Neuronal stem cell (in vitro differentiated cells): Measurements from ENCODE around the gene CAPZA1. TPM values are rescaled to one million over a fixed set of nuclear protein-coding genes. Genes with fewer than 3 reads are reported as not detected.
A peak's percentile ranks its signal among the peaks of the same experiment; 100 is the strongest.

Experiments
- DNase-seq: peaks from one replicate; pipeline ENCODE4 v3.0.0-alpha.2; 2013; ENCODE audit warnings: low spot score
- H2AFZ ChIP-seq: one replicate; pipeline ENCODE4 v1.6.1; 2013; ENCODE audit warnings: mild to moderate bottlenecking, low read length, inconsistent platforms
- H2AK5ac ChIP-seq: 2 replicates; pipeline ENCODE4 v1.6.1; 2013; ENCODE audit warnings: low read depth, mild to moderate bottlenecking, inconsistent platforms, low read length, moderate library complexity, mixed read lengths
- H2BK120ac ChIP-seq: 2 replicates; pipeline ENCODE4 v1.6.1; 2013; ENCODE audit warnings: low read depth, mild to moderate bottlenecking, inconsistent platforms, low read length, moderate library complexity, mixed read lengths
- H2BK12ac ChIP-seq: one replicate; pipeline ENCODE4 v1.6.1; 2013; ENCODE audit warnings: low read length, inconsistent platforms
- H2BK15ac ChIP-seq: 2 replicates; pipeline ENCODE4 v1.6.1; 2013; ENCODE audit warnings: mild to moderate bottlenecking, low read length, inconsistent platforms, mixed read lengths
- H2BK5ac ChIP-seq: one replicate; pipeline ENCODE4 v1.6.1; 2013; ENCODE audit warnings: inconsistent platforms, mild to moderate bottlenecking, low read length, moderate library complexity
- H3K14ac ChIP-seq: one replicate; pipeline ENCODE4 v1.6.1; 2013; ENCODE audit warnings: low read length, inconsistent platforms
- H3K18ac ChIP-seq: 2 replicates; pipeline ENCODE4 v1.6.1; 2013; ENCODE audit warnings: low read length, inconsistent platforms
- H3K23ac ChIP-seq: 2 replicates; pipeline ENCODE4 v1.6.1; 2013; ENCODE audit warnings: low read depth, mild to moderate bottlenecking, mixed read lengths, low read length, inconsistent platforms; ENCODE audit not compliant: poor library complexity
- H3K27ac ChIP-seq: replicated peaks from 3 replicates; pipeline ENCODE4 v1.5.1; 2013; ENCODE audit warnings: low read length, inconsistent platforms
- H3K27me3 ChIP-seq, 3 experiments: 2 replicates each; pipeline ENCODE4 v1.6.1; 2013; ENCODE audit warnings: low read length in 3 of 3, mild to moderate bottlenecking in 2 of 3, inconsistent platforms in 1 of 3, low read depth in 1 of 3, mixed read lengths in 1 of 3, moderate library complexity in 1 of 3; ENCODE audit not compliant: control insufficient read depth in 3 of 3, insufficient read depth in 3 of 3
- H3K36me3 ChIP-seq, 2 donors: replicated peaks in 1 of 2; 2 replicates each; pipeline ENCODE4 v1.6.1; 2013; ENCODE audit warnings: low read length in 2 of 2; ENCODE audit not compliant: control insufficient read depth in 2 of 2, insufficient read depth in 2 of 2
- H3K4ac ChIP-seq: 2 replicates; pipeline ENCODE4 v1.6.1; 2013; ENCODE audit warnings: inconsistent platforms, mild to moderate bottlenecking, low read length, moderate library complexity
- H3K4me1 ChIP-seq, 2 donors: 1 replicate in 1 of 2; 2 replicates in 1 of 2; pipeline ENCODE4 v1.6.1; 2013; ENCODE audit warnings: low read length in 2 of 2, low read depth in 1 of 2; ENCODE audit not compliant: control insufficient read depth in 2 of 2, insufficient read depth in 1 of 2
- H3K4me2 ChIP-seq: one replicate; pipeline ENCODE4 v1.6.1; 2013; ENCODE audit warnings: mild to moderate bottlenecking, low read length, inconsistent platforms; ENCODE audit not compliant: insufficient read depth, poor library complexity, severe bottlenecking
- H3K4me3 ChIP-seq, 2 donors: 2 replicates each; pipeline ENCODE4 v1.5.1; 2013; ENCODE audit warnings: low read length in 2 of 2, mild to moderate bottlenecking in 2 of 2, inconsistent platforms in 1 of 2, moderate library complexity in 1 of 2
- H3K79me1 ChIP-seq: one replicate; pipeline ENCODE4 v1.6.1; 2013; ENCODE audit warnings: low read depth, mild to moderate bottlenecking, inconsistent platforms, low read length, moderate library complexity
- H3K9ac ChIP-seq: one replicate; pipeline ENCODE4 v1.6.1; 2013; ENCODE audit warnings: mild to moderate bottlenecking, low read depth, low read length, inconsistent platforms; ENCODE audit not compliant: poor library complexity
- H3K9me3 ChIP-seq, 2 donors: replicated peaks in 1 of 2; 2 replicates each; pipeline versions ENCODE3 to v1.6.1; 2013; ENCODE audit warnings: low read length in 2 of 2, mild to moderate bottlenecking in 2 of 2, inconsistent platforms in 1 of 2, low read depth in 1 of 2, mixed read lengths in 1 of 2, moderate library complexity in 1 of 2; ENCODE audit not compliant: control insufficient read depth in 2 of 2, insufficient read depth in 1 of 2
- H4K8ac ChIP-seq: one replicate; pipeline ENCODE4 v1.6.1; 2013; ENCODE audit warnings: low read depth, mild to moderate bottlenecking, inconsistent platforms, low read length, moderate library complexity
- H4K91ac ChIP-seq: one replicate; pipeline ENCODE4 v1.6.1; 2013; ENCODE audit warnings: low read length, low read depth, mild to moderate bottlenecking, inconsistent platforms; ENCODE audit not compliant: poor library complexity
- WGBS, 2 donors: extraction: QIAGEN DNeasy Blood & Tissue Kit; methylation state at CpG; one replicate each; pipeline ENCODE4 v1.1.7; 2013; ENCODE audit warnings: missing lambda C conversion rate in 2 of 2, mixed read lengths in 1 of 2; ENCODE audit not compliant: insufficient read length in 2 of 2, insufficient replicate concordance in 1 of 2; ENCODE audit errors: extremely low coverage in 2 of 2; 5-methylcytosine and 5-hydroxymethylcytosine counted together
- polyA plus RNA-seq, 2 experiments: library from polyadenylated mRNA; stranded (reverse); fragments of 200-250 nt; gene quantifications; one replicate each; pipeline ENCODE4 v1.2.3, GENCODE V29; 2013

Gene CAPZA1
- 93.7 TPM for polyA plus RNA-seq (2013, experiment 1 of 2)
- 95.9 TPM for polyA plus RNA-seq (2013, experiment 2 of 2)

DNA sequence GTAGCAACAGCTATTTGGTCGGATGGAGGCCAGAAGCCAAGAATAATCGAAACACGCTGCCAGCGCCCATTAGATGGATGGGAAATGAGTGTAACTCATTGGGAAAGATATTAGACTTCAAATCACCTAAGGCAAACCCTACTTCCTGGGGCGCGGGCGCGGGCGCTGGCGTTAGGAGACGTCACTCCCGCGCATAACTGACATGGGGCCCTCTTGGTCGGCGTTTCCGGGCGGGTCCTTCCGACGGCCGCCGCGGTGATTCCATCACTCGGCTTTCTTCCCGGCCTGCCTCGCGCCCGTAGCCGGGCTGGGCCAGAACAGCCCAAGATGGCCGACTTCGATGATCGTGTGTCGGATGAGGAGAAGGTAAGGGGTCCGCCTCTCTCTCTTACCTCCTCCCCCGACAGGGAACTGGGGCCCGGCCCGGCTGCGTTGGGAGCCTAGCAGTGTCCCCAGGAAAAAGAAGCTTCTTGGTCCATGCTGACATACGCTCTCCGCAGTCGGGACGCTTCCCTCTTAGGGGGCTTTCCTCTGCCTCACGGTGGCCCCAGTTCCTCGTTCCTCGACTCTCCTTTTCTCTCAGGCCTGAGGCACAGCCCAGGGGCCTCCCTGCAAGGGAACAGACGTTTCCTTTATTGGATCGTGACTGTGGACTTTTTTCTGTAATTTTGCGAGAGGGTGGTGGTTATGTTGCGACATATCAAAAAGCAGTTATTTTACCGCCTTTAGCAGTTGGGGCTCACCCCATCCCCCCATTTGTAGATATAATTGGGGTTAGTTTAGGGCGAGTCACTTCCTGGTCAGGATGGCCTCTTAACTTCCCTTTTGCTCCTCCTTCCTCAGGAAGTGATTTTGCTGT is at the start of gene CAPZA1:
Gene CAPZA1, plus strand, starts transcription at position 315 of the 859 bp plus-strand sequence. Its CDS starts 13 bp downstream, at position 328.
- peak within 1 kb of the TSS; percentile 99 for H3K9ac ChIP-seq
- peak within 1 kb of the TSS; percentile 87 for H3K4me2 ChIP-seq
- peak within 1 kb of the TSS; percentile 74 for H2AK5ac ChIP-seq
- H4K91ac ChIP-seq: peak within 1 kb of the TSS; percentile 34
- H3K36me3 ChIP-seq: peaks cover 1 to 21% of the 10 kb centered on the region in 2 donors
- H3K14ac ChIP-seq: peak within 1 kb of the TSS; percentile 91
- peak within 1 kb of the TSS; percentile 91 for H2AFZ ChIP-seq
- H2BK12ac ChIP-seq: no peak within 1 kb of the TSS
- H3K9me3 ChIP-seq: no peaks in the 10 kb centered on the region
- H3K79me1 ChIP-seq: peaks cover 3% of the 10 kb centered on the region
- peak within 1 kb of the TSS; percentile 99 for H3K23ac ChIP-seq
- H3K4ac ChIP-seq: peak within 1 kb of the TSS; percentile 96
- peak within 1 kb of the TSS; percentile 42 for H2BK120ac ChIP-seq
- H3K27me3 ChIP-seq: no peaks in the 10 kb centered on the region
- H3K18ac ChIP-seq: peak within 1 kb of the TSS; percentile 100
- H3K4me1 ChIP-seq: peaks cover 2% of the 10 kb centered on the region in 2 donors
- peak within 1 kb of the TSS; percentile 95 for H2BK5ac ChIP-seq
- peak within 1 kb of the TSS; percentile 83 for H4K8ac ChIP-seq
- peak within 1 kb of the TSS; percentile 72 for H3K27ac ChIP-seq
- WGBS, 2 donors: no CpG with 5 or more reads among the region's 50 CpGs
- H3K4me3 ChIP-seq: peak within 1 kb of the TSS; percentile 82 to 95
- peak within 1 kb of the TSS; percentile 77 for H2BK15ac ChIP-seq
- peak; percentile 79 for DNase-seq

DNA sequence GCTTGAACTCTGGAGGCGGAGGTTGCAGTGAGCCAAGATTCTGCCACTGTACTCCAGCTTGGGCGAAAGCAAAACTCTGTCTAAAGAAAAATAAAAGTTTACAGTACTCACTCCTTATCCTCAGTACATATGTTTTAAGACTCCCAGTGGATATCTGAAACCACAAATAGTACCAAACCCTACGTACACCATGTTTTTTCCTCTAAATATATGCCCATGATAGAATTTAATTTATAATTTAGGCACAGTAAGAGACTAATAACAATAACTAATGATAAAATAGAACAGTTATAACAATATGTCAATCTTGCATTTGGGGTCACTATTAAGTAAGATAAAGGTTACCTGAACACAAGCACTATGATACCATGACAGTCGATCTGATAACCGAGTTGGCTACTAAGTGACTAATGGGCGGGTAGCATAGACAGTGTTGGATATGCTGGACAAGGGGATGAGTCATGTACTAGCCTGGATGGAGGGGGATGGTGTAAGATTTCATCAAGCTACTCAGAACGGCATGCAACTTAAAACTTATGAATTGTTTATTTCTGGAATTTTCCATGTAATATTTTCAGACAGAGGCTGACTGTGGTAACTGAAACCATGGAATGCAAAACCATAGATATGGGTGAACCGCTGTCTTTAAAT is 44.4 kb upstream of the CAPZA1 start:
- no peak for DNase-seq
- no peak overlapping the region for H2AFZ ChIP-seq
- peaks cover 0 to 6% of the 10 kb centered on the region in 2 donors for H3K9me3 ChIP-seq
- no peak overlapping the region for H4K91ac ChIP-seq
- H3K4me2 ChIP-seq: no peak overlapping the region
- H3K79me1 ChIP-seq: no peaks in the 10 kb centered on the region
- H3K27ac ChIP-seq: no peak overlapping the region
- H2BK5ac ChIP-seq: no peak overlapping the region
- H3K18ac ChIP-seq: no peak overlapping the region
- H4K8ac ChIP-seq: no peak overlapping the region
- no peaks in the 10 kb centered on the region for H3K4me1 ChIP-seq
- no CpG with 5 or more reads among the region's 8 CpGs for WGBS, 2 donors
- no peaks in the 10 kb centered on the region for H3K27me3 ChIP-seq
- H3K4me3 ChIP-seq: no peak overlapping the region
- H3K4ac ChIP-seq: no peak overlapping the region
- H2BK120ac ChIP-seq: no peak overlapping the region
- H2AK5ac ChIP-seq: no peak overlapping the region
- H2BK12ac ChIP-seq: no peak overlapping the region
- no peak overlapping the region for H3K23ac ChIP-seq
- H2BK15ac ChIP-seq: no peak overlapping the region
- no peak overlapping the region for H3K14ac ChIP-seq
- H3K36me3 ChIP-seq: peaks cover 4 to 87% of the 10 kb centered on the region in 2 donors
- no peak overlapping the region for H3K9ac ChIP-seq

DNA sequence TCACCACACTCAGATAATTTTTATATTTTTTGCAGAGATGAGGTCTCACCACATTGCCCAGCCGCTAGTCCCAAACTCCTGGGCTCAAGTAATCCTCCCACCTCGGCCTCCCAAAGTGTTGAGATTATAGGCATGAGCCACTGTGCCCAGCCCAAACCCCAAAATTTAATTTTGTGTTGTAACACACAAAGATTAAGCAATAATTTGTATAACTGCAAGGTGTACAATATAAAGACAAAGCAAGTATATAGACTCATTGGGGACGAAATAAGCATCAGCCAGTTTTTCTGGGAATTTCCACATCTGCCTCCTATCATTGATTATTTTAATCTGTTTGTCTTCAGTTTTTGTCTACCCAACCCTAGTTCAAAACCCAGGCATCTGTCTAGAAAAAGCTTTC is 43.4 kb upstream of the CAPZA1 start:
- peaks cover 0 to 6% of the 10 kb centered on the region in 2 donors for H3K9me3 ChIP-seq
- no peak overlapping the region for H3K14ac ChIP-seq
- no peak overlapping the region for H3K4me2 ChIP-seq
- peaks cover 4 to 88% of the 10 kb centered on the region in 2 donors for H3K36me3 ChIP-seq
- H4K8ac ChIP-seq: no peak overlapping the region
- H2AFZ ChIP-seq: no peak overlapping the region
- H4K91ac ChIP-seq: no peak overlapping the region
- H3K79me1 ChIP-seq: no peaks in the 10 kb centered on the region
- no peak overlapping the region for H2BK5ac ChIP-seq
- WGBS, 2 donors: no CpG with 5 or more reads among the region's 3 CpGs
- DNase-seq: no peak
- H2BK15ac ChIP-seq: no peak overlapping the region
- no peak overlapping the region for H2BK120ac ChIP-seq
- H3K9ac ChIP-seq: no peak overlapping the region
- H3K27me3 ChIP-seq: no peaks in the 10 kb centered on the region
- H2BK12ac ChIP-seq: no peak overlapping the region
- no peak overlapping the region for H2AK5ac ChIP-seq
- no peak overlapping the region for H3K23ac ChIP-seq
- no peaks in the 10 kb centered on the region for H3K4me1 ChIP-seq
- H3K4ac ChIP-seq: no peak overlapping the region
- no peak overlapping the region for H3K4me3 ChIP-seq
- H3K27ac ChIP-seq: no peak overlapping the region
- no peak overlapping the region for H3K18ac ChIP-seq
